ENCODE measurements around the gene DMXL1. TPM values are rescaled to one million over a fixed set of nuclear protein-coding genes. Genes with fewer than 3 reads are reported as not detected.

The DMXL1 gene
- polyA plus RNA-seq, 3 donors, result 50.6 to 54.3 (median 52.0) TPM

GRCh38 chr5:119286511-119287488 lies 215.9 kb downstream of the DMXL1 start:
- no peak for DNase-seq (ENCODE audit: low read depth in 3 of 3, low spot score in 2 of 3)

GRCh38 chr5:119287547-119288111 lies 216.7 kb downstream of the DMXL1 start:
- no peak for DNase-seq (ENCODE audit: low read depth in 3 of 3, low spot score in 2 of 3)

- peak in 2 of 3 donors; percentile 44 to 54 for DNase-seq (ENCODE audit: low read depth in 3 of 3, low spot score in 2 of 3)
Measured at GRCh38 chr5:119288379-119289033, 217.6 kb downstream of the DMXL1 start.

- no peak for DNase-seq (ENCODE audit: low read depth in 3 of 3, low spot score in 2 of 3)
Measured at GRCh38 chr5:119289438-119290044, 218.7 kb downstream of the DMXL1 start.

DNA sequence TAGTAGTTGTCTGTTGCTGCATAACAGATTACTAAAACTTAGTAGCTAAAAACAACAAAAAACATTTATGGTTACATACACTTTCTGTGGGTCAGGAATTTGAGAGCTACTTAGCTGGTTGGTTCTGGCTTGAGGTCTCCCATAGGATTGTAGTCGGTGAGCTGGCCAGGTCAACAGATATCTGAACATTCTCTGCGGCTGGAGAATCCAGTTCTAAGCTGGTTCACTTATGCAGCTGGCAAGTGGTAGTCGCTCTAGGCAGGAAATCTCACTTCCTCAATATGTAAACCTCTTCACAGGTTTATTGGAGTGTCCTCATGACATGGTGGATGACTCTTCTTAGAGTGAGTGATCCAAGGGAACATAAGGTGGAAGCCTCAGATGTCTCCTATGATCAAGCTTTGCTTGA lies 219.3 kb downstream of the DMXL1 start:
- no peak for DNase-seq (ENCODE audit: low read depth in 3 of 3, low spot score in 2 of 3)

DNA sequence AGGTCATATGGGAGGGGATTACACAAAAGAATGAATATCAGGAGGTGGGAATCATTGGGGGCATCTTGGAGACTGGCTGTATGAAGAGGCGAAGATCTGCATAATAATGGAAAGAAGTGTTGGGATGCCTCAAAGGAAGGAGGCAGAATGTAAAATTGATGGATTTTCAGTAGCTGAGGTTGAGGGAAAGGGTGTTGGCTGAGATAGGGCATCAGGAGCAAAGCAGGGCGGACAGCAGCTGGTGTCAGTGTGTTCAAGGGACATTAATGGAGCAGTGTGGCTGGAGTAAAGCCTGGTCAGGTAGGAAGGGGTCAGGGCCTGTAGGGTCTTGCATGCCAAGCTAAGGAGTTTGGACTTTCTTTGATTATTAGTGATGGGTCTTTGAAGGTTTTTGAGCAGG lies 219.7 kb downstream of the DMXL1 start:
- no peak for DNase-seq (ENCODE audit: low read depth in 3 of 3, low spot score in 2 of 3)

- DNase-seq (ENCODE audit: low read depth in 3 of 3, low spot score in 2 of 3), result no peak
Measured at GRCh38 chr5:119291056-119291455, 220.2 kb downstream of the DMXL1 start.

DNA sequence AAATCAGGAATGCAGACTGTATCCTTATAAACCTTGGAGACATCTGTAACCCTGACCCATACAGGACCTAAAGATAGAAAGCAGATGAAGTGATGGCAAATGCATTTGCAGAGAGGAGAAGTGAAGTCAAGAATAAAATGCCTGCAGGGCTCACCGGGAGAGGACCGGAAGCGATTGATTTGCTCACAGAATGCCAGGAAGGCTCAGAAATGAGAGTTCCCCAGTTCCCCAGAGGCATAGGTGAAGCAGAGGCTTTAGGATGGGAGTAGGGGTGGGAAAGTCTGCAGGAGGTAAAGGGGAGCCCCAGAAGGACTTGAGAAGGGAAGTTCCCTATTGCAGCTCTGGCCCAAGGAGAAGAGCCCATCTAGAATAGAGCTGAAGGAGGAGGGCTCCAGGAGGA lies 221.0 kb downstream of the DMXL1 start:
- DNase-seq (ENCODE audit: low read depth in 3 of 3, low spot score in 2 of 3), result no peak

- no peak for DNase-seq (ENCODE audit: low read depth in 3 of 3, low spot score in 2 of 3)
Measured at GRCh38 chr5:119292701-119293515, 222.0 kb downstream of the DMXL1 start.

- no peak for DNase-seq (ENCODE audit: low read depth in 3 of 3, low spot score in 2 of 3)
Measured at GRCh38 chr5:119293516-119293829, 222.6 kb downstream of the DMXL1 start.

Other genes with a start within 250 kb of the DMXL1 start
- 10 to 100 TPM; 12.9 to 14.5 (median 13.8) TPM for gene DTWD2, start 82.5 kb upstream of the DMXL1 start, polyA plus RNA-seq (ENCODE audit: insufficient read length in 3 of 3)

Measured in right renal cortex interstitium (tissue), 3 donors.